Hepatocyte (in vitro differentiated cells): ENCODE data around the gene MYO5A.

Source experiments
- EZH2 ChIP-seq: fragments of 200-600 bp; sonication (generic); IDR thresholded peaks from 2 replicates; pipeline ENCODE4 v1.6.1; 2016; ENCODE audit warnings: antibody characterized with exemption, mild to moderate bottlenecking, borderline replicate concordance
- TF ChIP-seq, protein P1 (sequence below): fragments of 200-600 bp; sonication (generic); IDR thresholded peaks from 2 replicates; pipeline ENCODE4 v1.5.1; 2016; ENCODE audit warnings: antibody characterized with exemption, mild to moderate bottlenecking; ENCODE audit not compliant: poor library complexity

DNA sequence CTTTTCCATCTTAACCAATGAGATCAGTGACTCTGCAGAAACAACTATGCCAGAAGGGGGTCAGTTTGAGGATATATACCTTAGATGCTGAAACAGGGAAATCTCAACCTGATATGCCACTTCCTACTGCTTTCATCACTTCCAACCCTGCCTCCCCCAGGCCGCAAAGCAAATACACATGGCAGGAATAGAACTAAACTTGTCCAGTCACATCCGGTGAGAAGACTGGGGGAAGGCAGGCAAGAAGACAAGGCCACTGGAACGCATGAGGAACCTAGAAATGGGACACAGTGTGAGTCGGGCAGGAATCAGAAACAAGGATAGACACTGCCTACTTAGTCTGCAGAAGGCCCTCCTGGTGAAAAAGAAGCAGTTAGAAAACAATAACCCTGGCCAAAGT lies 90.6 kb downstream of the MYO5A start:
- TF ChIP-seq, protein P1, sequence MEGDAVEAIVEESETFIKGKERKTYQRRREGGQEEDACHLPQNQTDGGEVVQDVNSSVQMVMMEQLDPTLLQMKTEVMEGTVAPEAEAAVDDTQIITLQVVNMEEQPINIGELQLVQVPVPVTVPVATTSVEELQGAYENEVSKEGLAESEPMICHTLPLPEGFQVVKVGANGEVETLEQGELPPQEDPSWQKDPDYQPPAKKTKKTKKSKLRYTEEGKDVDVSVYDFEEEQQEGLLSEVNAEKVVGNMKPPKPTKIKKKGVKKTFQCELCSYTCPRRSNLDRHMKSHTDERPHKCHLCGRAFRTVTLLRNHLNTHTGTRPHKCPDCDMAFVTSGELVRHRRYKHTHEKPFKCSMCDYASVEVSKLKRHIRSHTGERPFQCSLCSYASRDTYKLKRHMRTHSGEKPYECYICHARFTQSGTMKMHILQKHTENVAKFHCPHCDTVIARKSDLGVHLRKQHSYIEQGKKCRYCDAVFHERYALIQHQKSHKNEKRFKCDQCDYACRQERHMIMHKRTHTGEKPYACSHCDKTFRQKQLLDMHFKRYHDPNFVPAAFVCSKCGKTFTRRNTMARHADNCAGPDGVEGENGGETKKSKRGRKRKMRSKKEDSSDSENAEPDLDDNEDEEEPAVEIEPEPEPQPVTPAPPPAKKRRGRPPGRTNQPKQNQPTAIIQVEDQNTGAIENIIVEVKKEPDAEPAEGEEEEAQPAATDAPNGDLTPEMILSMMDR: no peak
- TF ChIP-seq EZH2: no peak
